ENCODE measurements around the gene TNN. TPM values are rescaled to one million over a fixed set of nuclear protein-coding genes. Genes with fewer than 3 reads are reported as not detected.

The TNN gene
- total and polyA plus RNA-seq, 12 donors: 0.11 to 0.50 (median 0.23) TPM; not detected in 2

- Histone ChIP-seq H3K4me3 (no peak overlapping the region), H3K9me3 (replicated peaks in 1 of 3) (no peaks in the 10 kb centered on the region), H3K27ac (no peak overlapping the region), H3K27me3 (no peaks in the 10 kb centered on the region), H3K4me1 (replicated peaks in 1 of 2) (no peaks in the 10 kb centered on the region), H3K36me3 (replicated peaks in 1 of 2) (no peaks in the 10 kb centered on the region)
- DNase-seq: no peak
- WGBS, 4 donors: 49 to 63% (median 60%) methylated on average over 3 of the region's 3 CpGs
- intact Hi-C loops (cut with DNase I): no loop called here
- TF ChIP-seq POLR2A (IDR thresholded peaks at IDR 0.05) (no peak), CTCF (IDR thresholded peaks at IDR 0.05) (no peak)
These were observed 20.9 kb downstream of the TNN start for GRCh38 chr1:175088525-175088951.

GRCh38 chr1:175089136-175089718 is 21.6 kb downstream of the TNN start:
- 65 to 74% (median 71%) methylated on average over 7 of the region's 7 CpGs for WGBS, 4 donors
- Histone ChIP-seq H3K4me1 (replicated peaks in 1 of 2) (no peaks in the 10 kb centered on the region), H3K9me3 (replicated peaks in 1 of 3) (no peaks in the 10 kb centered on the region), H3K36me3 (replicated peaks in 1 of 2) (no peaks in the 10 kb centered on the region), H3K4me3 (no peak overlapping the region), H3K27me3 (no peaks in the 10 kb centered on the region), H3K27ac (no peak overlapping the region)
- intact Hi-C loops (cut with DNase I): no loop called here
- no peak for DNase-seq
- TF ChIP-seq POLR2A (IDR thresholded peaks at IDR 0.05) (no peak), CTCF (IDR thresholded peaks at IDR 0.05) (no peak)

GRCh38 chr1:175090780-175091179 is 23.1 kb downstream of the TNN start:
- 87 to 98% (median 96%) methylated on average over 2 of the region's 2 CpGs for WGBS, 4 donors
- H3K27ac ChIP-seq: no peak overlapping the region
- intact Hi-C loops (cut with DNase I): no loop called here
- no peak for TF ChIP-seq CTCF (IDR thresholded peaks at IDR 0.05)
- no peaks in the 10 kb centered on the region for H3K27me3 ChIP-seq
- H3K36me3 ChIP-seq (replicated peaks in 1 of 2): no peaks in the 10 kb centered on the region
- no peaks in the 10 kb centered on the region for H3K9me3 ChIP-seq (replicated peaks in 1 of 3)
- no peak overlapping the region for H3K4me3 ChIP-seq
- no peaks in the 10 kb centered on the region for H3K4me1 ChIP-seq (replicated peaks in 1 of 2)
- DNase-seq: no peak

- Histone ChIP-seq H3K36me3 (replicated peaks in 1 of 2) (no peaks in the 10 kb centered on the region), H3K4me3 (no peak overlapping the region), H3K4me1 (replicated peaks in 1 of 2) (no peaks in the 10 kb centered on the region), H3K9me3 (replicated peaks in 1 of 3) (no peaks in the 10 kb centered on the region), H3K27ac (no peak overlapping the region), H3K27me3 (no peaks in the 10 kb centered on the region)
- TF ChIP-seq POLR2A (IDR thresholded peaks at IDR 0.05): no peak
- TF ChIP-seq CTCF (IDR thresholded peaks at IDR 0.05): no peak
- intact Hi-C loops (cut with DNase I): no loop called here
- DNase-seq: no peak
- WGBS, 4 donors: 79 to 95% (median 85%) methylated on average over 4 of the region's 4 CpGs
These were observed 27.0 kb downstream of the TNN start for GRCh38 chr1:175094626-175095025.
